Neutrophil (primary cell): ENCODE data around the gene GPR75.
"Not testable (repeated sequence)": the region's sequence is repeated elsewhere in the genome, so short reads cannot be mapped to it uniquely, and the experiment has no call there.

Experiments used
- H3K27ac ChIP-seq: fragments of 200-600 bp; sonication (generic); 2 replicates; pipeline ENCODE4 v1.5.1; 2016; ENCODE audit warnings: mild to moderate bottlenecking, moderate library complexity
- H3K27me3 ChIP-seq: fragments of 200-600 bp; sonication (generic); 2 replicates; pipeline ENCODE4 v1.6.0; 2016; ENCODE audit warnings: mild to moderate bottlenecking
- H3K36me3 ChIP-seq: fragments of 200-600 bp; sonication (generic); 2 replicates; pipeline ENCODE4 v1.5.1; 2017
- H3K4me1 ChIP-seq, 2 experiments: fragments of 200-600 bp in 1 of 2; sonication (generic) in 1 of 2; 1 replicate in 1 of 2; 2 replicates in 1 of 2; pipeline versions ENCODE4 v1.5.1 to v1.6.1; 2013 to 2016; ENCODE audit warnings: low read depth in 1 of 2, low read length in 1 of 2, mild to moderate bottlenecking in 1 of 2, moderate library complexity in 1 of 2; ENCODE audit not compliant: control insufficient read depth in 1 of 2, insufficient read depth in 1 of 2
- H3K4me3 ChIP-seq, 2 experiments: fragments of 200-600 bp in 1 of 2; sonication (generic) in 1 of 2; 1 replicate in 1 of 2; 2 replicates in 1 of 2; pipeline ENCODE4 v1.5.1; 2013 to 2016; ENCODE audit warnings: low read depth in 1 of 2, low read length in 1 of 2, mild to moderate bottlenecking in 1 of 2, moderate library complexity in 1 of 2
- H3K9me3 ChIP-seq: fragments of 200-600 bp; sonication (generic); 2 replicates; pipeline ENCODE4 v1.5.1; 2016
- CTCF ChIP-seq: fragments of 200-600 bp; sonication (generic); IDR thresholded peaks from 2 replicates; pipeline ENCODE4 v1.5.1; 2016; ENCODE audit warnings: antibody characterized with exemption

The GPR75 gene

GRCh38 chr2:53826587-53827397 is 33.0 kb downstream of the GPR75 start:
- TF ChIP-seq CTCF: no peak
- Histone ChIP-seq H3K4me1 (peaks cover 4 to 5% of the 10 kb centered on the region in 2 experiments), H3K27ac (no peak overlapping the region), H3K9me3 (no peaks in the 10 kb centered on the region), H3K27me3 (no peaks in the 10 kb centered on the region), H3K4me3 (no peak overlapping the region), H3K36me3 (no peaks in the 10 kb centered on the region)

GRCh38 chr2:53826030-53826410 is 33.7 kb downstream of the GPR75 start:
- no peak for TF ChIP-seq CTCF
- Histone ChIP-seq H3K27ac (no peak overlapping the region), H3K36me3 (no peaks in the 10 kb centered on the region), H3K27me3 (no peaks in the 10 kb centered on the region), H3K4me3 (no peak overlapping the region), H3K9me3 (no peaks in the 10 kb centered on the region), H3K4me1 (peaks cover 4 to 5% of the 10 kb centered on the region in 2 experiments)

- not testable (repeated sequence) for H3K4me3 ChIP-seq, H3K27me3 ChIP-seq, H3K9me3 ChIP-seq, H3K4me1 ChIP-seq, H3K27ac ChIP-seq
- H3K36me3 ChIP-seq: peaks cover 13% of the 10 kb centered on the region
Measured at GRCh38 chr2:53823639-53824038, 36.1 kb downstream of the GPR75 start.

GRCh38 chr2:53821810-53822209 is 38.0 kb downstream of the GPR75 start:
- no peaks in the 10 kb centered on the region for H3K27me3 ChIP-seq
- H3K36me3 ChIP-seq: peaks cover 26% of the 10 kb centered on the region
- H3K27ac ChIP-seq: no peak overlapping the region
- no peaks in the 10 kb centered on the region for H3K9me3 ChIP-seq
- TF ChIP-seq CTCF: no peak
- peaks cover 2% of the 10 kb centered on the region in 2 experiments for H3K4me1 ChIP-seq
- no peak overlapping the region for H3K4me3 ChIP-seq

- no peak for TF ChIP-seq CTCF
- Histone ChIP-seq H3K9me3 (no peaks in the 10 kb centered on the region), H3K36me3 (peaks cover 36% of the 10 kb centered on the region), H3K27me3 (no peaks in the 10 kb centered on the region), H3K4me1 (no peaks in the 10 kb centered on the region), H3K27ac (no peak overlapping the region), H3K4me3 (no peak overlapping the region)
Measured at GRCh38 chr2:53820711-53821110, 39.1 kb downstream of the GPR75 start.

- Histone ChIP-seq H3K4me1 (no peaks in the 10 kb centered on the region), H3K4me3 (no peak overlapping the region), H3K36me3 (peaks cover 43% of the 10 kb centered on the region), H3K27me3 (no peaks in the 10 kb centered on the region), H3K27ac (no peak overlapping the region), H3K9me3 (no peaks in the 10 kb centered on the region)
- TF ChIP-seq CTCF: no peak
Measured at GRCh38 chr2:53820048-53820447, 39.7 kb downstream of the GPR75 start.
